GM12874 (cell line): ENCODE measurements around the gene TRIM5.

Experiments used
- TF ChIP-seq, protein P1 (sequence below): IDR thresholded peaks from 2 replicates; pipeline ENCODE4 v1.5.1; 2011; ENCODE audit warnings: low read depth, mild to moderate bottlenecking, control low read depth, low read length, moderate library complexity; ENCODE audit not compliant: insufficient read depth

Gene TRIM5

DNA sequence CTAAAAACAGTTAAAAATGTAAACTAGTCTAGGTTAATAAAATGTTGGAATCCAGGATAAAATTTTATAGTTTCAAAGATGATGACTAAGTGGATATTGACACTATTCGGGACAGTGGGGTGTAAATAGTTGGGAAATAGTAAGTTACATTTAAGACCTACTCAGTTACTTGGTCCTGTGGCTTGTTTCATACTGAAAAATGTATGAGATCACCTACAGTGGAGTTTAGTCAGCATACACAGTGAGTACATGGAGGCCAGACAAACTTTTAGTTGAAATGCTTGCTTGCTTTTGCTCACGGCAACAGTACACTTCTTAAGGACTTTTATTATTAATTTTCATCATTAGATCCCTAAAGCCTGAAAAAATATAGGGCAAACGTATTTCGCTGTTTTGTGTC is 20.8 kb upstream of the TRIM5 start:
- TF ChIP-seq, protein P1, sequence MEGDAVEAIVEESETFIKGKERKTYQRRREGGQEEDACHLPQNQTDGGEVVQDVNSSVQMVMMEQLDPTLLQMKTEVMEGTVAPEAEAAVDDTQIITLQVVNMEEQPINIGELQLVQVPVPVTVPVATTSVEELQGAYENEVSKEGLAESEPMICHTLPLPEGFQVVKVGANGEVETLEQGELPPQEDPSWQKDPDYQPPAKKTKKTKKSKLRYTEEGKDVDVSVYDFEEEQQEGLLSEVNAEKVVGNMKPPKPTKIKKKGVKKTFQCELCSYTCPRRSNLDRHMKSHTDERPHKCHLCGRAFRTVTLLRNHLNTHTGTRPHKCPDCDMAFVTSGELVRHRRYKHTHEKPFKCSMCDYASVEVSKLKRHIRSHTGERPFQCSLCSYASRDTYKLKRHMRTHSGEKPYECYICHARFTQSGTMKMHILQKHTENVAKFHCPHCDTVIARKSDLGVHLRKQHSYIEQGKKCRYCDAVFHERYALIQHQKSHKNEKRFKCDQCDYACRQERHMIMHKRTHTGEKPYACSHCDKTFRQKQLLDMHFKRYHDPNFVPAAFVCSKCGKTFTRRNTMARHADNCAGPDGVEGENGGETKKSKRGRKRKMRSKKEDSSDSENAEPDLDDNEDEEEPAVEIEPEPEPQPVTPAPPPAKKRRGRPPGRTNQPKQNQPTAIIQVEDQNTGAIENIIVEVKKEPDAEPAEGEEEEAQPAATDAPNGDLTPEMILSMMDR, result no peak

GRCh38 chr11:5703741-5704536 is 19.1 kb upstream of the TRIM5 start:
- TF ChIP-seq, protein P1, result no peak

- TF ChIP-seq, protein P1, result no peak
Observed at GRCh38 chr11:5701055-5701577, 16.2 kb upstream of the TRIM5 start.

- TF ChIP-seq, protein P1, result no peak
Observed at GRCh38 chr11:5700421-5701054, 15.7 kb upstream of the TRIM5 start.

- TF ChIP-seq, protein P1, result no peak
Observed at GRCh38 chr11:5698281-5698680, 13.4 kb upstream of the TRIM5 start.

DNA sequence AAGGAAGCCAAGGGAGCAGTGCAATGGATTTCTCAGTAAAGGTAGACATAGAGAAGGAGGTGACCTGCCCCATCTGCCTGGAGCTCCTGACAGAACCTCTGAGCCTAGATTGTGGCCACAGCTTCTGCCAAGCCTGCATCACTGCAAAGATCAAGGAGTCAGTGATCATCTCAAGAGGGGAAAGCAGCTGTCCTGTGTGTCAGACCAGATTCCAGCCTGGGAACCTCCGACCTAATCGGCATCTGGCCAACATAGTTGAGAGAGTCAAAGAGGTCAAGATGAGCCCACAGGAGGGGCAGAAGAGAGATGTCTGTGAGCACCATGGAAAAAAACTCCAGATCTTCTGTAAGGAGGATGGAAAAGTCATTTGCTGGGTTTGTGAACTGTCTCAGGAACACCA is 11.3 kb upstream of the TRIM5 start:
- TF ChIP-seq, protein P1, result no peak

GRCh38 chr11:5695580-5695979 is 10.7 kb upstream of the TRIM5 start:
- TF ChIP-seq, protein P1, result no peak
